ENCODE results near the gene CCNB1IP1. TPM values are rescaled to one million over a fixed set of nuclear protein-coding genes. Genes with fewer than 3 reads are reported as not detected.
"Not testable (repeated sequence)": the region's sequence is repeated elsewhere in the genome, so short reads cannot be mapped to it uniquely, and the experiment has no call there.

Gene CCNB1IP1
- total RNA-seq, 1 donor, result 42.7 TPM

DNA sequence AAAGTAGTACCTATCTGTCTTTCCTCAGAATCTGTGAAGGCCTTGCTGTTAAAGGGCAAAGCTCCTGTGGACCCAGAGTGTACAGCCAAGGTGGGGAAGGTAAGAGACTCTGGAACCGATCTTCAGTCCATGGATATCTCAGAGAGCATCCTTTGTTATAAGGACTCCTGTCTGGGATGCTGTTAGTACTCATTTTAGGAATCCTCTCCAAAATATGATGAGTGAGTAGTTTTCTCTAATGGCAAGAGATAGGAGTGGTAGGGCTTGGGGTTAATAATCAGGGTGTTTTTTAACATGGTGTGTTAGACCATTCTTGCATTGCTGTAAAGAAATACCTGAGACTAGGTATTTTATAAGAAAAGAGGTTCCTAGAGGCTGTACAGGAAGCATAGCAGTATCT lies 12.3 kb upstream of the CCNB1IP1 start:
- H3K79me2 ChIP-seq (ENCODE audit: insufficient read depth, low read length), result peaks cover 11% of the 10 kb centered on the region
- peaks cover 33% of the 10 kb centered on the region for H3K36me3 ChIP-seq (ENCODE audit: insufficient read depth, low read length)
- peaks cover 5% of the 10 kb centered on the region for H3K4me1 ChIP-seq (ENCODE audit: insufficient read depth, low read length)
- no peaks in the 10 kb centered on the region for H3K27me3 ChIP-seq (ENCODE audit: insufficient read depth, low read length)
- H3K27ac ChIP-seq (ENCODE audit: low read depth, low read length), result peak overlapping the region; percentile 27
- no peak overlapping the region for H3K4me3 ChIP-seq (ENCODE audit: insufficient read depth, low read length)
- TF ChIP-seq, protein P1, sequence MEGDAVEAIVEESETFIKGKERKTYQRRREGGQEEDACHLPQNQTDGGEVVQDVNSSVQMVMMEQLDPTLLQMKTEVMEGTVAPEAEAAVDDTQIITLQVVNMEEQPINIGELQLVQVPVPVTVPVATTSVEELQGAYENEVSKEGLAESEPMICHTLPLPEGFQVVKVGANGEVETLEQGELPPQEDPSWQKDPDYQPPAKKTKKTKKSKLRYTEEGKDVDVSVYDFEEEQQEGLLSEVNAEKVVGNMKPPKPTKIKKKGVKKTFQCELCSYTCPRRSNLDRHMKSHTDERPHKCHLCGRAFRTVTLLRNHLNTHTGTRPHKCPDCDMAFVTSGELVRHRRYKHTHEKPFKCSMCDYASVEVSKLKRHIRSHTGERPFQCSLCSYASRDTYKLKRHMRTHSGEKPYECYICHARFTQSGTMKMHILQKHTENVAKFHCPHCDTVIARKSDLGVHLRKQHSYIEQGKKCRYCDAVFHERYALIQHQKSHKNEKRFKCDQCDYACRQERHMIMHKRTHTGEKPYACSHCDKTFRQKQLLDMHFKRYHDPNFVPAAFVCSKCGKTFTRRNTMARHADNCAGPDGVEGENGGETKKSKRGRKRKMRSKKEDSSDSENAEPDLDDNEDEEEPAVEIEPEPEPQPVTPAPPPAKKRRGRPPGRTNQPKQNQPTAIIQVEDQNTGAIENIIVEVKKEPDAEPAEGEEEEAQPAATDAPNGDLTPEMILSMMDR (IDR thresholded peaks at IDR 0.05; ENCODE audit: extremely low read depth, low read depth, low read length), result no peak
- no peaks in the 10 kb centered on the region for H4K20me1 ChIP-seq (ENCODE audit: insufficient read depth, low read length)
- H3K4me2 ChIP-seq (ENCODE audit: insufficient read depth, low read length), result no peak overlapping the region
- no peak overlapping the region for H2AFZ ChIP-seq (ENCODE audit: low read length)
- no peaks in the 10 kb centered on the region for H3K9me3 ChIP-seq (ENCODE audit: low read depth, low read length)
- DNase-seq (ENCODE audit: insufficient read length, low spot score, missing footprints), result no peak

DNA sequence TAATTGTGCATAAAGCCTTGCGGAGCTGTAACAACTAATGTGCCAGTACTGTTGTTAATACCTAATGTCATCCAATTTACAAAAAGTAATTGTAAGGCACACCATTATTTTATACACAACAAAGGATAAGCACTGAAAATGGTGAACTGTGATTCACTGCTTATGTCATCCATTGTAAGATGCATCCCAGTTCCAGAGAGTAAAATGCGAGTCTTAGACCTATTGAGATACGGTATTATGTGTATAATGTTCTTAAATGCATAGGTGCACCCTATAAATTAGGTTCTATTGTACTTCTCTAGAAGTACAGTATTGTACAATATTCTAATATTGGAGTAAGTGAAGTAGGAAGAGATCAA lies 10.8 kb upstream of the CCNB1IP1 start:
- peak overlapping the region; percentile 94 for H2AFZ ChIP-seq (ENCODE audit: low read length)
- no peaks in the 10 kb centered on the region for H3K27me3 ChIP-seq (ENCODE audit: insufficient read depth, low read length)
- H3K4me3 ChIP-seq (ENCODE audit: insufficient read depth, low read length), result peak overlapping the region; percentile 87
- H3K36me3 ChIP-seq (ENCODE audit: insufficient read depth, low read length), result peaks cover 24% of the 10 kb centered on the region
- peak overlapping the region; percentile 87 for H3K4me2 ChIP-seq (ENCODE audit: insufficient read depth, low read length)
- no peaks in the 10 kb centered on the region for H3K9me3 ChIP-seq (ENCODE audit: low read depth, low read length)
- TF ChIP-seq, protein P1 (IDR thresholded peaks at IDR 0.05; ENCODE audit: extremely low read depth, low read depth, low read length), result no peak
- H3K27ac ChIP-seq (ENCODE audit: low read depth, low read length), result peak overlapping the region; percentile 93
- DNase-seq (ENCODE audit: insufficient read length, low spot score, missing footprints), result peak; percentile 13
- H4K20me1 ChIP-seq (ENCODE audit: insufficient read depth, low read length), result no peaks in the 10 kb centered on the region
- H3K4me1 ChIP-seq (ENCODE audit: insufficient read depth, low read length), result peaks cover 5% of the 10 kb centered on the region
- H3K79me2 ChIP-seq (ENCODE audit: insufficient read depth, low read length), result peaks cover 11% of the 10 kb centered on the region

DNA sequence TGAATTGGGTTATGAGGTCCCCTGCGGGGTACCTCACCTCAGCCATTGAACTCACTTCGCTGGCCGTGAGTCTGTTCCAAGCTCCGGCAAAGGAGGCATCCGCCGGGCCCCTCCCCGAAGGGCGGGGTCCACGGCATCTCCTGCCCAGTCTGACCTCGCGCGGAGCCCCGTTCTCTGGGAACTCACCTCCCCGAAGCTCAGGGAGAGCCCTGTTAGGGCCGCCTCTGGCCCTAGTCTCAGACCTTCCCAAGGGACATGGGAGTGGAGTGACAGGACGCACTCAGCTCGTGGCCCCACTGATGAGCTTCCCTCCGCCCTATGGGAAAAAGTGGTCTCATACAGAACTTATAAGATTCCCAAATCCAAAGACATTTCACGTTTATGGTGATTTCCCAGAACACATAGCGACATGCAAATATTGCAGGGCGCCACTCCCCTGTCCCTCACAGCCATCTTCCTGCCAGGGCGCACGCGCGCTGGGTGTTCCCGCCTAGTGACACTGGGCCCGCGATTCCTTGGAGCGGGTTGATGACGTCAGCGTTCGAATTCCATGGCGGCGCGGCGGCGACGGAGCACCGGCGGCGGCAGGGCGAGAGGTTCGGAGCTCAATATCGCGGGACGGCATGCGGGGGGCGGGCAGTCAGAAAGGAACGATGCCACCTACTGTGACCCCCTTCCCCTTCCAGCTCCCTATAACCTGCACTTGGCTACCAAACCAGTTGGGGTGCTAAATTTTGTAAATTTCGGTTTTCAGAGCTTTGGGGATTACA lies 10.2 kb upstream of the CCNB1IP1 start, which contains the start of gene PARP2:
PARP2 (plus strand) TSS at position 544 of the 770 bp plus-strand sequence; CDS start at position 551, 7 bp downstream.
- Histone ChIP-seq H3K9me3 (ENCODE audit: low read depth, low read length) (no peaks in the 10 kb centered on the region), H3K4me1 (ENCODE audit: insufficient read depth, low read length) (peaks cover 5% of the 10 kb centered on the region), H4K20me1 (ENCODE audit: insufficient read depth, low read length) (no peaks in the 10 kb centered on the region), H3K4me3 (ENCODE audit: insufficient read depth, low read length) (peak within 1 kb of the TSS; percentile 87), H3K79me2 (ENCODE audit: insufficient read depth, low read length) (peaks cover 11% of the 10 kb centered on the region), H3K36me3 (ENCODE audit: insufficient read depth, low read length) (peaks cover 19% of the 10 kb centered on the region), H3K27me3 (ENCODE audit: insufficient read depth, low read length) (no peaks in the 10 kb centered on the region), H2AFZ (ENCODE audit: low read length) (peak within 1 kb of the TSS; percentile 94), H3K27ac (ENCODE audit: low read depth, low read length) (peak within 1 kb of the TSS; percentile 93), H3K4me2 (ENCODE audit: insufficient read depth, low read length) (peak within 1 kb of the TSS; percentile 98)
- TF ChIP-seq, protein P1 (IDR thresholded peaks at IDR 0.05; ENCODE audit: extremely low read depth, low read depth, low read length), result no peak
- peak; percentile 97 for DNase-seq (ENCODE audit: insufficient read length, low spot score, missing footprints)

DNA sequence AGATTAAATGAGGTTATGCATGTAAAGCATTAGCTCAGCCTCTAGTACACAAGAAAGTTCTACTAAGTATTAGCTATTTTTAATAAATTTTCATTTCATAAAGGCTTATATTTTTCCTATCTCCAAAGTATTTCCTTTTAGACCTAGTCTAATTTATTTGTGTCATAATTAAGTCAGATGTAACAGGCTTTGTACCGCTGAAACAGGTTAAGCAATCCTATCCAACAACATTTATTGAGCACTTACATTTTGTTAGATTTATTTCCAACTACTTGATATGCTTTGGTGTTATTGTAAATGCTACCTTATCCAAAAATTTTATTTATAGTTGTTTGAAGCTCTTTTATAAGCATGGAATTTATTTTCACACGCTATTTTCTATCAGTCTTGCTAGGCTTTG lies 8.6 kb upstream of the CCNB1IP1 start:
- H2AFZ ChIP-seq (ENCODE audit: low read length), result no peak overlapping the region
- H3K27me3 ChIP-seq (ENCODE audit: insufficient read depth, low read length), result no peaks in the 10 kb centered on the region
- TF ChIP-seq, protein P1 (IDR thresholded peaks at IDR 0.05; ENCODE audit: extremely low read depth, low read depth, low read length), result no peak
- DNase-seq (ENCODE audit: insufficient read length, low spot score, missing footprints), result no peak
- peaks cover 5% of the 10 kb centered on the region for H3K4me1 ChIP-seq (ENCODE audit: insufficient read depth, low read length)
- peaks cover 11% of the 10 kb centered on the region for H3K79me2 ChIP-seq (ENCODE audit: insufficient read depth, low read length)
- H3K27ac ChIP-seq (ENCODE audit: low read depth, low read length), result no peak overlapping the region
- H3K4me3 ChIP-seq (ENCODE audit: insufficient read depth, low read length), result peak overlapping the region; percentile 87
- no peaks in the 10 kb centered on the region for H4K20me1 ChIP-seq (ENCODE audit: insufficient read depth, low read length)
- peak overlapping the region; percentile 98 for H3K4me2 ChIP-seq (ENCODE audit: insufficient read depth, low read length)
- H3K36me3 ChIP-seq (ENCODE audit: insufficient read depth, low read length), result peaks cover 9% of the 10 kb centered on the region
- H3K9me3 ChIP-seq (ENCODE audit: low read depth, low read length), result no peaks in the 10 kb centered on the region

DNA sequence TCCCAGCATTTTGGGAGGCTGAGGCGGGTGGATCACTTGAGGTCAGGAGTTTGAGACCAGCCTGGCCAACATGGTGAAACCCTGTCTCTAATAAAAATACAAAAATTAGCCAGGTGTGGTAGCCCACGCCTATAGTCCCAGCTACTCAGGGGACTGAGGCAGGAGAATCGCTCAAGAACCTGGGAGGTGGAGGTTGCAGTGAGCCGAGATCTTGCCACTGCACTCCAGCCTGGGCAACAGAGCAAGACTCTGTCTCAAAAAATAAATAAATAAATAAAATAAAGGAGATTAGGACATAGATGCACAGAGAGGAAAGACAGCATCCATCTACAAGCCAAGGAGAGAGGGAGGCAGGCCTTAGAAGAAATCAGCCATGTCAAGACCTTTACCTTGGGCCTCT lies 8.0 kb upstream of the CCNB1IP1 start:
- not testable (repeated sequence) for H4K20me1 ChIP-seq (ENCODE audit: insufficient read depth, low read length); DNase-seq (ENCODE audit: insufficient read length, low spot score, missing footprints); H3K4me1 ChIP-seq (ENCODE audit: insufficient read depth, low read length); H3K36me3 ChIP-seq (ENCODE audit: insufficient read depth, low read length); H3K4me3 ChIP-seq (ENCODE audit: insufficient read depth, low read length); H3K27me3 ChIP-seq (ENCODE audit: insufficient read depth, low read length); H3K27ac ChIP-seq (ENCODE audit: low read depth, low read length); H3K9me3 ChIP-seq (ENCODE audit: low read depth, low read length); H2AFZ ChIP-seq (ENCODE audit: low read length); H3K4me2 ChIP-seq (ENCODE audit: insufficient read depth, low read length)
- H3K79me2 ChIP-seq (ENCODE audit: insufficient read depth, low read length), result peaks cover 11% of the 10 kb centered on the region
